Neural progenitor cell (in vitro differentiated cells): ENCODE data around the gene CNTN5.

Experiments used
- EZH2 ChIP-seq: fragments of 200-600 bp; sonication (generic); IDR thresholded peaks from 2 replicates; pipeline ENCODE4 v1.6.1; 2017; ENCODE audit warnings: antibody characterized with exemption, mild to moderate bottlenecking, moderate library complexity
- EZH2phosphoT487 ChIP-seq: fragments of 200-600 bp; sonication (generic); IDR thresholded peaks from 2 replicates; pipeline ENCODE4 v1.6.1; 2017; ENCODE audit warnings: antibody characterized with exemption
- TF ChIP-seq, protein P1 (sequence below): fragments of 200-600 bp; sonication (generic); IDR thresholded peaks from 2 replicates; pipeline ENCODE4 v1.5.1; 2017; ENCODE audit warnings: antibody characterized with exemption, mild to moderate bottlenecking

DNA sequence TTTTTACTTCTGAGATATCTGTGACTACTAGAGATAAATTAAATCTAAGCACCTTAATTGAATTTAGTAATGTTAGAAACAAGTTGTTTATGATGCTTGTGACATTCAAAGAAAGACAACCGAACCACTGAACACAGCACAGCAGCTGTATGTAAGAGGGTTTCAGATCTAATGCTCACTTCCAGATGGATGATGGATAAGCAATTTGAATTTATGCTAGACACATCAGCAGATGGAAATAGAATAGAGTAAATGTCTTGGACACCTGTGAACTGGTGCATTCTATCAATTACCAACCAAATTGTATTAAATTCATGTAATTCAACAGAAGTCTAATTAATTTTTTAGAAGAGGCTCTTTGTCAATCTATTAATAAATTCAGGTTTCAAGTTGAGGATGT is 306.3 kb downstream of the CNTN5 start:
- TF ChIP-seq EZH2 = no peak
- TF ChIP-seq, protein P1, sequence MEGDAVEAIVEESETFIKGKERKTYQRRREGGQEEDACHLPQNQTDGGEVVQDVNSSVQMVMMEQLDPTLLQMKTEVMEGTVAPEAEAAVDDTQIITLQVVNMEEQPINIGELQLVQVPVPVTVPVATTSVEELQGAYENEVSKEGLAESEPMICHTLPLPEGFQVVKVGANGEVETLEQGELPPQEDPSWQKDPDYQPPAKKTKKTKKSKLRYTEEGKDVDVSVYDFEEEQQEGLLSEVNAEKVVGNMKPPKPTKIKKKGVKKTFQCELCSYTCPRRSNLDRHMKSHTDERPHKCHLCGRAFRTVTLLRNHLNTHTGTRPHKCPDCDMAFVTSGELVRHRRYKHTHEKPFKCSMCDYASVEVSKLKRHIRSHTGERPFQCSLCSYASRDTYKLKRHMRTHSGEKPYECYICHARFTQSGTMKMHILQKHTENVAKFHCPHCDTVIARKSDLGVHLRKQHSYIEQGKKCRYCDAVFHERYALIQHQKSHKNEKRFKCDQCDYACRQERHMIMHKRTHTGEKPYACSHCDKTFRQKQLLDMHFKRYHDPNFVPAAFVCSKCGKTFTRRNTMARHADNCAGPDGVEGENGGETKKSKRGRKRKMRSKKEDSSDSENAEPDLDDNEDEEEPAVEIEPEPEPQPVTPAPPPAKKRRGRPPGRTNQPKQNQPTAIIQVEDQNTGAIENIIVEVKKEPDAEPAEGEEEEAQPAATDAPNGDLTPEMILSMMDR = no peak
- TF ChIP-seq EZH2phosphoT487 = no peak
